RWPE2 (cell line): Measurements from ENCODE around the gene PCSK6.

Source experiments
- ATAC-seq: fragments of 200-7000 bp; cut with Tn5 transposase; 3 replicates; pipeline ENCODE4 v1.9.1; 2021; ENCODE audit warnings: low read depth
- DNase-seq: peaks from one replicate; pipeline ENCODE4 v3.0.0-alpha.2; 2020; ENCODE audit warnings: low spot score
- H3K27ac ChIP-seq: fragments of 450-650 bp; 2 replicates; pipeline ENCODE4 v1.5.1; 2017; ENCODE audit warnings: mild to moderate bottlenecking; ENCODE audit not compliant: poor library complexity, severe bottlenecking
- H3K27me3 ChIP-seq: fragments of 250-450 bp; sonication (Bioruptor Pico); 2 replicates; pipeline ENCODE4 v1.5.1; 2021; ENCODE audit warnings: mild to moderate bottlenecking, moderate library complexity; ENCODE audit not compliant: insufficient read depth, poor library complexity, severe bottlenecking
- H3K36me3 ChIP-seq: fragments of 250-450 bp; sonication (Bioruptor Pico); 2 replicates; pipeline ENCODE4 v1.5.1; 2020; ENCODE audit warnings: low read depth, mild to moderate bottlenecking, moderate library complexity
- H3K4me1 ChIP-seq: fragments of 250-450 bp; sonication (Bioruptor Pico); 2 replicates; pipeline ENCODE4 v1.5.1; 2021; ENCODE audit warnings: mild to moderate bottlenecking, moderate library complexity; ENCODE audit not compliant: insufficient read depth, poor library complexity, severe bottlenecking
- H3K4me3 ChIP-seq: fragments of 250-450 bp; sonication (Bioruptor Pico); 2 replicates; pipeline ENCODE4 v1.5.1; 2021; ENCODE audit warnings: mild to moderate bottlenecking, moderate library complexity; ENCODE audit not compliant: severe bottlenecking
- H3K9me3 ChIP-seq: fragments of 250-450 bp; sonication (Bioruptor Pico); 2 replicates; pipeline ENCODE4 v1.5.1; 2021; ENCODE audit warnings: mild to moderate bottlenecking, moderate library complexity; ENCODE audit not compliant: severe bottlenecking
- TF ChIP-seq, protein P1 (sequence below): fragments of 450-650 bp; IDR thresholded peaks from one replicate; pipeline ENCODE4 v1.5.1; 2017; ENCODE audit warnings: mild to moderate bottlenecking, moderate library complexity; ENCODE audit not compliant: poor library complexity, severe bottlenecking

Gene PCSK6

DNA sequence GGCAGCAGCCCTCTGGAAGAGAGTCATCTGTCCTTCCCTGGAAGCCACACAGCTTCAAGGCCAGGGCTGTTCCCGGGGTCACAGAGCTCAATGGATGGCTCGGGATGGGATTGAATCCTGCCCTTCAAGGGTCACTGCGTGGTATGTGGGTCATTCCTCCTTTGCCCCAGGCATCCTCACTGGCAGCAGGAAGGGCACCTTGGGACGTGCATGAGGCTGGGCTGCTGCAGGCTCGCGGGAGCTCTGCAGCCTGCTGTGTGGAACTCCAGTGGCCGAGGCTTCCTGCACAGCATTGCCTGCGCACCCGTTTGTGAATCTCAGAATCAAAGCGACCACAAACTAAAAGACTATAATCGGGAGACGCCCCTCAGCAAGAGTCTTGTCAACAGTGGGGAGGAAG, 60.7 kb downstream of the PCSK6 start:
- TF ChIP-seq, protein P1, sequence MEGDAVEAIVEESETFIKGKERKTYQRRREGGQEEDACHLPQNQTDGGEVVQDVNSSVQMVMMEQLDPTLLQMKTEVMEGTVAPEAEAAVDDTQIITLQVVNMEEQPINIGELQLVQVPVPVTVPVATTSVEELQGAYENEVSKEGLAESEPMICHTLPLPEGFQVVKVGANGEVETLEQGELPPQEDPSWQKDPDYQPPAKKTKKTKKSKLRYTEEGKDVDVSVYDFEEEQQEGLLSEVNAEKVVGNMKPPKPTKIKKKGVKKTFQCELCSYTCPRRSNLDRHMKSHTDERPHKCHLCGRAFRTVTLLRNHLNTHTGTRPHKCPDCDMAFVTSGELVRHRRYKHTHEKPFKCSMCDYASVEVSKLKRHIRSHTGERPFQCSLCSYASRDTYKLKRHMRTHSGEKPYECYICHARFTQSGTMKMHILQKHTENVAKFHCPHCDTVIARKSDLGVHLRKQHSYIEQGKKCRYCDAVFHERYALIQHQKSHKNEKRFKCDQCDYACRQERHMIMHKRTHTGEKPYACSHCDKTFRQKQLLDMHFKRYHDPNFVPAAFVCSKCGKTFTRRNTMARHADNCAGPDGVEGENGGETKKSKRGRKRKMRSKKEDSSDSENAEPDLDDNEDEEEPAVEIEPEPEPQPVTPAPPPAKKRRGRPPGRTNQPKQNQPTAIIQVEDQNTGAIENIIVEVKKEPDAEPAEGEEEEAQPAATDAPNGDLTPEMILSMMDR, result no peak
- Histone ChIP-seq H3K27ac (no peak overlapping the region), H3K27me3 (no peaks in the 10 kb centered on the region), H3K9me3 (no peaks in the 10 kb centered on the region), H3K4me3 (no peak overlapping the region), H3K36me3 (no peaks in the 10 kb centered on the region), H3K4me1 (no peaks in the 10 kb centered on the region)
- DNase-seq, result no peak
- no peak for ATAC-seq

DNA sequence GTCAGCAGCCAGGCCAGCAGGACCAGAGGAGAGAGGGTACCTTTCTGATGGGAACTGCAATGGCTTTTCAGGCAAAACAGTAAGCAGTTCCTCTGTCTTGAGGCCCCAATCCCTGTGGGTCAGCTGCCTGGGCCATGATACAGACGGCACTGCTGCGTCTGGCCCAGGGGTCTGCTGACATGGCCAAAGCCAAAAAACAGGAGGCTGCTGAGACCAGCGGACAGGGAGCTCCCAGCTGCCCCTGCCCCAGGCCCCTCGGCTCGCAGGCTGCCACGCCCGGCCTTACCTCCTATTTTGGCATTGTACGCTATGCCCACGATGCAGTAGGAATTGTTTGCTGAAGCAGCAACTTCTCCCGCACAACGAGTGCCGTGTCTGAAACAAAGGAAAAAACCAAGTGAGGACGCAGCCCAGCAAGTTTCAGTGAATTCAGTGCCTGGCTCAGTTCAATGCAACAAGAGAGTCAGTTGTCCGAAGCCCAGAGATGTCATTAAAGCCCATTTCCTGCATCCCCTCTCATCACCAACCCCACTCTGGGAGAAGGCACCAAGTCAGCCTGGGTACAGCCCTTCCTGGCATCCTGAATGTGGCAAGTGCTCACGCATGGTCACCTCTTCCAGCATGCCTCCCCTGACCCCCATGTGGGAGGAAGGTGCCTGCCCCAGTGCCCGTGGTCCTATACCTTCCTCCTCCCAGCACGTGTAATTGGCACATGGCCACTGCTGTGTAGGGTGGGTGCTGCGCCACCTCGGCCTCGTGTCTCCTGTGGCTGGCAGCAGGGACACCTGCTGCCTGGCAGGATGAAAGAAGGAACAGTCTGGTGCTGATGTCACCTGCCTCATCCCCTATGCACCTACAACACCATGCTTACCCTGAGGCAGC, 61.7 kb downstream of the PCSK6 start:
- Histone ChIP-seq H3K36me3 (no peaks in the 10 kb centered on the region), H3K27ac (no peak overlapping the region), H3K9me3 (no peaks in the 10 kb centered on the region), H3K27me3 (no peaks in the 10 kb centered on the region), H3K4me1 (no peaks in the 10 kb centered on the region), H3K4me3 (no peak overlapping the region)
- no peak for DNase-seq
- no peak; the same call in 2 of the 3 replicates for ATAC-seq
- TF ChIP-seq, protein P1, result no peak

DNA sequence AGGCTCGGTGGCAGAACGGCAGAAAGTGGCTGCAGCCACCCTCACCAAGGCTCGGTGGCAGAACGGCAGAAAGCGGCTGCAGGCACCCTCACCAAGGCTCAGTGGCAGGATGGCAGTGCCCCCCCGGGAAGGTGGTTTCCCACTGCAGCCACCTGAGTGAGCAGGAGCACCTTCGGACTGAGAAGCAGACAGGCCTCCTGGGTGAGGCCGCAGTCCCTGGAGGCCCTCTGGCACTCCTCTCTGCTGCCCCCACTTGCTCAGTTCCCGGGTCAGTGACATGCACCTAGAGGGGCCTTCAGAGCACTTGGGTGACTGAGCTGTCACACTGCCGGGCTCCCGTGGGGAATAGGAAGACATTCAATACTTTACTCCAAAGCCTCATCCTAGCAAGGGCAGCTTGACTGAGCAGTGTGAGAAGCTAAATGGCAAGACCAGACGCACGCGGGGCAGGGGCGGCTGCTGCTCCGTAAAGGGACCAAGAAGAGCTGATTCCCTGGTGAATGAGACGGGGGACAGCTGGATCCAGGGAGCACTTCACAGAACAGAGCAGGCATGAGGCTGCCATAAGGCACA, 62.7 kb downstream of the PCSK6 start:
- DNase-seq (no peak), ATAC-seq (no peak)
- H3K9me3 ChIP-seq, result no peaks in the 10 kb centered on the region
- no peak overlapping the region for H3K4me3 ChIP-seq
- no peaks in the 10 kb centered on the region for H3K36me3 ChIP-seq
- TF ChIP-seq, protein P1, result no peak
- no peaks in the 10 kb centered on the region for H3K4me1 ChIP-seq
- no peak overlapping the region for H3K27ac ChIP-seq
- no peaks in the 10 kb centered on the region for H3K27me3 ChIP-seq

DNA sequence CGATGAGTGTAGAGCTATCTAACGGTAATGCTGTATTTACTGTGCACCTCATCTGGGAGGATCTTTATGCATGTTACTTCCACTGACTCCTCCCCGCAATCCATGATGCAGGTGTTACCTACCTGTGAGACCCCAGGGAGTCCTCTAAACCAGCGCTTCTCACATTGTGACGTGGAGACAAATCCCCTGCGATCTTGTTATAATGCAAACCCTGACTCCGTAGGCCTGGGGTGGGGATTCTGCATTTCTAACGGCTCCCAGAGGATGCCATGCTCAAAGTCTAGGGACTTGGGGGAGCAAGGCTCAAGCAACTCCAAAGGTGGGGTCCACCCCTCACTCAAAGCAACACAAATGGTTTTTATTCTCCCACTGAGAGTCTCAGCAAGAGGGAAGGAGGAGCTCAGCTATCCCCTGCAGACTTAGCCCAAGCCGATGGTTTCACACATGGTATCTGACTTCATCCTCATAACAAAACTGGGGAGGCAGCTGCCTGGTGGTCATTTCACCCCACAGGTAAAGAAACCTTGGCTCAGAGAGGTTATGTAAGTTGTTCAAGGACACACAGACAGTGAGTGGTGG, 63.6 kb downstream of the PCSK6 start:
- Histone ChIP-seq H3K27me3 (no peaks in the 10 kb centered on the region), H3K4me1 (no peaks in the 10 kb centered on the region), H3K9me3 (no peaks in the 10 kb centered on the region), H3K4me3 (no peak overlapping the region), H3K27ac (no peak overlapping the region), H3K36me3 (no peaks in the 10 kb centered on the region)
- no peak for DNase-seq
- no peak for ATAC-seq
- TF ChIP-seq, protein P1, result no peak
